ENCODE results near the gene EGLN3.

DNA sequence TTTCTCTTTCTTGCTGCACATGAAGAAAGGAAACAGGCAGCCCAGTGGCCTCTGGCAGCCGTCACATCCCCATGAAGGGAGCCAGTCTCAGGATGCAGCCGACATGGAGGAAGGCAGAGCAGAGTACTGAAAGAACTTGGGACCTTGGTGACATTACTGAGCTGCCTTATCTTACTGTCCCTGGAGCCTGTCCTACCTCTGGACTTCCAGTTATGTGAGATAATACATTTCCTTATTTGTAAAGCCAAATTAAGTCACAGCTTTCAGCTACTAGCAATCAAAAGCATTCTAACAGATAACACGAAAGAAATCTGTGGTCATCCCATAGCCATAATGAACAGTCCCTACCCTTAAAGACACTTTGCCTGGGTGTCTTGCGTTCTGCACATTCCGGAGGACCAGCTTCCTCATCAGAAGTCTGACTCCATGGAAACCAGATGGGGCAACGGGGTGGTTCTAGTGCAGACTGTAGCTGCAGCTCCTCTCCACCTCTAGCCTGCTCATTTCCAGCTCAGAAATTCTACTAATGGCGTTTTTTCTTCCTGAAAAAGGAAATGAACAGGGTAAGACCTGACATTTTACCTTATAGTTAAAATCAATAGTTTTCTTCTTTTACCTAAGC is 7.8 kb upstream of the EGLN3 start:
- TF ChIP-seq, protein P1, sequence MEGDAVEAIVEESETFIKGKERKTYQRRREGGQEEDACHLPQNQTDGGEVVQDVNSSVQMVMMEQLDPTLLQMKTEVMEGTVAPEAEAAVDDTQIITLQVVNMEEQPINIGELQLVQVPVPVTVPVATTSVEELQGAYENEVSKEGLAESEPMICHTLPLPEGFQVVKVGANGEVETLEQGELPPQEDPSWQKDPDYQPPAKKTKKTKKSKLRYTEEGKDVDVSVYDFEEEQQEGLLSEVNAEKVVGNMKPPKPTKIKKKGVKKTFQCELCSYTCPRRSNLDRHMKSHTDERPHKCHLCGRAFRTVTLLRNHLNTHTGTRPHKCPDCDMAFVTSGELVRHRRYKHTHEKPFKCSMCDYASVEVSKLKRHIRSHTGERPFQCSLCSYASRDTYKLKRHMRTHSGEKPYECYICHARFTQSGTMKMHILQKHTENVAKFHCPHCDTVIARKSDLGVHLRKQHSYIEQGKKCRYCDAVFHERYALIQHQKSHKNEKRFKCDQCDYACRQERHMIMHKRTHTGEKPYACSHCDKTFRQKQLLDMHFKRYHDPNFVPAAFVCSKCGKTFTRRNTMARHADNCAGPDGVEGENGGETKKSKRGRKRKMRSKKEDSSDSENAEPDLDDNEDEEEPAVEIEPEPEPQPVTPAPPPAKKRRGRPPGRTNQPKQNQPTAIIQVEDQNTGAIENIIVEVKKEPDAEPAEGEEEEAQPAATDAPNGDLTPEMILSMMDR (IDR thresholded peaks at IDR 0.05; ENCODE audit: low read depth, low read length): no peak
- no peak for TF ChIP-seq EZH2phosphoT487 (IDR thresholded peaks at IDR 0.05; ENCODE audit: low read depth)
